NAMALWA (cell line): Measurements from ENCODE around the gene WFDC2.

Experiments used
- DNase-seq: peaks from one replicate; pipeline ENCODE4 v3.0.0-alpha.2; 2015; ENCODE audit warnings: low spot score

The WFDC2 gene

GRCh38 chr20:45469336-45470261, at the start of gene WFDC2:
TSS of gene WFDC2 (plus strand) at chr20:45469753. CDS start at chr20:45469782, 29 bp downstream.
- no peak for DNase-seq

GRCh38 chr20:45420125-45420524, 49.4 kb upstream of the WFDC2 start:
- DNase-seq: no peak

- no peak for DNase-seq
Measured at GRCh38 chr20:45423700-45424099, 45.9 kb upstream of the WFDC2 start.

GRCh38 chr20:45425561-45425960, 44.0 kb upstream of the WFDC2 start:
- no peak for DNase-seq

- no peak for DNase-seq
Measured at GRCh38 chr20:45426320-45427016, 43.1 kb upstream of the WFDC2 start.

- no peak for DNase-seq
Measured at GRCh38 chr20:45427236-45428149, 42.1 kb upstream of the WFDC2 start.

- no peak for DNase-seq
Measured at GRCh38 chr20:45429618-45430017, 39.9 kb upstream of the WFDC2 start.

GRCh38 chr20:45432294-45432693, 37.3 kb upstream of the WFDC2 start:
- DNase-seq: peak; percentile 85

GRCh38 chr20:45433316-45433715, 36.2 kb upstream of the WFDC2 start:
- no peak for DNase-seq

- no peak for DNase-seq
Measured at GRCh38 chr20:45433976-45434375, 35.6 kb upstream of the WFDC2 start.

- DNase-seq: peak; percentile 83
Measured at GRCh38 chr20:45436732-45437485, 32.6 kb upstream of the WFDC2 start.

GRCh38 chr20:45440424-45440823, 29.1 kb upstream of the WFDC2 start:
- no peak for DNase-seq

- no peak for DNase-seq
Measured at GRCh38 chr20:45440891-45441685, 28.5 kb upstream of the WFDC2 start.

- DNase-seq: no peak
Measured at GRCh38 chr20:45441746-45442145, 27.8 kb upstream of the WFDC2 start.

GRCh38 chr20:45444050-45444449, 25.5 kb upstream of the WFDC2 start:
- DNase-seq: no peak

GRCh38 chr20:45445805-45446562, 23.6 kb upstream of the WFDC2 start:
- peak; percentile 63 for DNase-seq

- no peak for DNase-seq
Measured at GRCh38 chr20:45448270-45448669, 21.3 kb upstream of the WFDC2 start.

GRCh38 chr20:45449528-45449927, 20.0 kb upstream of the WFDC2 start:
- DNase-seq: no peak

- peak; percentile 77 for DNase-seq
Measured at GRCh38 chr20:45450097-45450818, 19.3 kb upstream of the WFDC2 start.
